Measurements from ENCODE around the gene NALCN.
"Not testable (repeated sequence)": the region's sequence is repeated elsewhere in the genome, so short reads cannot be mapped to it uniquely, and the experiment has no call there.

The NALCN gene

DNA sequence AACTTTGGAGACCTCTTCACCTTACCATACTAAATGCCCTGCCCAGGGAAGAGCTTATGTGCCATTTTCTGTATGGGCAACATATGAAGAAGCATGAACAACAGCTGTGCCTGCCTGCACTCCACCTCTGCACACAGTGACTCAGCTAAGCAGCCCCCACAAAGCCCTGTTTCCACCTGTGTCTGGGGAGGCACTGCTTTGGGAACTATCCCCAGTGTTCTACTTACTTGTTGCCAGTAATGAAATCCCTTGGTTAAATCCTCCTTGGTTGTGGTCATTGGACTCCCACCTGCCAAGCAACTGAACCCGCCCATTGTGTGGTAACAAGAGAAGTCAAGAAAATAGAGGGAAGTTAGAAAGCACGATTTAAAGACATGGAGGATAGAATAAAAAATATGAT is 84.6 kb downstream of the NALCN start:
- DNase-seq, result no peak

DNA sequence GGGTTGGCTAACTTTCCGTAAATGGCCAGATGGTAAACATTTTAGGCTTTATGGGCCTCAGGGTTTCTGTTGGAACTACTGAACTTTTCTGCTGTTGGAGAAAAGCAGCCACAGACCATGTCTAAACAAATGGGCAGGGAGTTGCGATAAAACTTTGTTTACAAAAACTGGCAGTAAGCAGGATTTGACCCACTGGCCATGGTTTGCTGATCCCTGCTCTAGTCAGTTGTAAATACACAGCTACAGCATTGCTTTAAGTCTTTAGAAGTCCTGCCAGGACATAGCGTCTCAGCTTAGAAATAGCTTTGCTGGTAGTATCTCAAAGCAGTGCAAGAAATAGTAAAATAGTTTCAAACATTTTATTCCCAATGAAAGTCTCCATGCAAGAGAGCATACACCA is 88.4 kb downstream of the NALCN start:
- no peak for DNase-seq

DNA sequence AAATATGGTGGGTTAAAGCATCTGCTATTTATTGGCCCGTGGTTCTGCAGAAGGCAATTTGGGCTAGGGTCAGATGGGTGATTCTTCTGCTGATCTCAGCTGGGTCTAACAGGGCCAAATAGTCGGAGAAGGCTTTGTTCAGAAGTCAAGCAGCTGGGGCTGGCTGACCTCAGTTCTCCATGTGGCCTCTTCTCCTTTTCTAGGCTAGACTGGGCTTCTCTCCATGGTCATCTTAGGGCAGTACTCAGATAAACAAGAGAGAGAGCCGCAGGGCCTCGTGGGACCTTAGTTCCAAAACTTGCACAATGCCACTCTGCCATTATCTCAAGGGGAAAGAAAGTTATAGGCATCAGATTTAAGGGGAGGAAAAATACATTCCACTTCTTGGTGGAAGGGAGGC is 89.6 kb downstream of the NALCN start:
- DNase-seq, result no peak

DNA sequence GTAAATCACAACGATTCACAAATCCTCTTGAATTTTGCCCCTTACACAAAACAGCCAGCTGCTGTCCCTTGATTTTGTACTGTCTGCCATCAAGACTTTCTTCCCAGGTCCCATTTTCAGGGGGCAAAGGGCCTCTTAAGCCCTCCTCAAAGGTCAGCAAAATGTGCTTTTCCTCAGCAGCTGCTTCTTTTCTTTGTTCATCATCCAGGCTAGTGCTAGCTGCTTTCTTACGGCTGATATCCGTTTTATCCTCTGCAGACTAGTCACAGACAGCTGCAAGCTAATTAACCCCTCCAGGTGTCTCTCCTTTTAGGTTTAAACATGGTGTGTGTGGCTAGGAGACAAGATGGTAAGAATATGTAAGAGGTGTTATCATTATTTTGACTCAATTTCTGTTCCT is 90.9 kb downstream of the NALCN start:
- peak; percentile 26 to 27 for DNase-seq

DNA sequence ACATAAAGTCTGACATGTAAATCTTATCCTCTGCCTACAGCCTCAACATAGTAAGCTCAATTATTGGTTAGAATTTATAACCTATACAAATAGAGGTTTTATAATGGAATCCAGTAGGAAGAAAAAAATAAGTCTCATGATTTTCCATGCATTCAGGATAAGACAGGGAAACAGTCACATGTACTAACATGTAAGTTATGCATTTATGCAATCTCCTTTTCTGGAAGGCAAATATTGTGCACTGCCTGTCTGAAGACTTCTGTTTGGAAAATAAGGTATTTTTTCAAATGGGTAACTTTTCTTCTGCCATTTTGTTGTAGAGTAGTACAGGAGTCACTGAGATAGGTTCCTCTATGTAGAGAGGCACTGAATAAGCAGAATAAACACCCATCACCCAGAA is 92.7 kb downstream of the NALCN start:
- no peak for DNase-seq

GRCh38 chr13:101317986-101318523 is 98.3 kb downstream of the NALCN start:
- DNase-seq, result no peak

DNA sequence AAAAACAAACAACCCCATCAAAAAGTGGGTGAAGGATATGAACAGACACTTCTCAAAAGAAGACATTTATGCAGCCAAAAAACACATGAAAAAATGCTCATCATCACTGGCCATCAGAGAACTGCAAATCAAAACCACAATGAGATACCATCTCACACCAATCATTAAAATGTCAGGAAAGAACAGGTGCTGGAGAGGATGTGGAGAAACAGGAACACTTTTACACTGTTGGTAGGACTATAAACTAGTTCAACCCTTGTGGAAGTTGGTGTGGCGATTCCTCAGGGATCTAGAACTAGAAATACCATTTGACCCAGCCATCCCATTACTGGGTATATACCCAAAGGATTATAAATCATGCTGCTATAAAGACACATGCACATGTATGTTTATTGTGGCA is 102.8 kb downstream of the NALCN start:
- not testable (repeated sequence) for DNase-seq

DNA sequence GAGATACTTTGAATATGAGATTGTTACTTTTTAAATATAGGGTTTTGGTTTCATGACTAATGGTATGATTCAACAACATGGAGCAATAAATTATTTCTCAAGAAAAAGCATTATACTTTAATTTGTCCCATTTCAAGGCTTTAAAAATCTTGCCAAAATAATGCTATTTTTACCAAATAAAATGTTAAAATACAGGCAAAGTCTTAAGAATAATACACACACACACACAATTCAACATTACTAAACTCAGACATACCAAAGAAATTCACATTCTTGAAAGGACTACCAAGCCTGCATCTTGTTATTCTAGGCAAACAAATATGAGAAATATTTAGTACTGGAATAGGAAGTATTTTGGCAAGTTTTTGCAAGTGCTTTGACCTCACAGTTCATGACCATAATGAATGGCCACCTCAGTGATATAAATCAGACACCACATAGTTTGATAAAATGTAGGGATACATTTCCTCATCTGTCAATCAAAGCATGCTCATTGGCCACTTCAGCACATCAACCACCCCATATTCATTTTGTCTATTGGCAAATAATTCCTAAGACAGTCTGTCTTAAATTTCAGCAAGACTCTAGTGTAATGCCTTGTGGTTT is 107.2 kb downstream of the NALCN start:
- no peak for DNase-seq

DNA sequence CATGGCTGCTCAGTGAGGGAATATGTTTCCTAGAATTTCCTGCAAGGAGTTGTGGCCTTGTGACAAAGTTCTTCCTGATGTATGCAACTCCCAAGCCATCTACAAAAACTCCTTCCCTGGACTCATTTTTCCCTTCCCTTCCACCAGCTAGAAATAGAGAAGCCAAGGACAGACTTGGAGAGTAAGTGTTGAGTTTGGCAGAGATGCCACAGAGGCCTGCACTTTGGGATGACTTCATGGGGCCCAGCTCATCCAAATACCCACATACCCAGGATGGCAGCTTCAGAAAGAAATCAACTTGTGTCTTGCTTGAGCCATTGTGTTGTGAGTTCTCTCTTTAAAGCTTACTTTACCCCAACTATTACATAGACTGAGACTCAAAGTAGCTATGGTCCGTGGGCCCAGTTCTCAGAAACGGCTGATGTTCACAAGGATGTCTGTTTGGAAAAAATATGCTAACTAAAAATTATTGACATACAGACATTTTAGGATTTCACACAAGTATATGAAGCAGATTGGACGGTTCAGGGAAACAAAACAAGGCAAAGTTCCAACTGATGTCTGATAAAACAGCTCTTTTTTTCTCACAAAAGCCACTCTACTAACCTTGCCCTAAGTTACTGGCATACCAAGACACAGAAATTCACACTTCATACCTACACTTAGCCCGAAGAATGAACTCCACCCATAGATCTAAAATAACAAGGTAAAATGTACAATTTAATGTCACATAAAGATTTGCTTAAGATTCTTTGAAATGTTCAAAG is 107.9 kb downstream of the NALCN start:
- no peak for DNase-seq

- no peak for DNase-seq
These were observed 109.1 kb downstream of the NALCN start for GRCh38 chr13:101307181-101307701.

DNA sequence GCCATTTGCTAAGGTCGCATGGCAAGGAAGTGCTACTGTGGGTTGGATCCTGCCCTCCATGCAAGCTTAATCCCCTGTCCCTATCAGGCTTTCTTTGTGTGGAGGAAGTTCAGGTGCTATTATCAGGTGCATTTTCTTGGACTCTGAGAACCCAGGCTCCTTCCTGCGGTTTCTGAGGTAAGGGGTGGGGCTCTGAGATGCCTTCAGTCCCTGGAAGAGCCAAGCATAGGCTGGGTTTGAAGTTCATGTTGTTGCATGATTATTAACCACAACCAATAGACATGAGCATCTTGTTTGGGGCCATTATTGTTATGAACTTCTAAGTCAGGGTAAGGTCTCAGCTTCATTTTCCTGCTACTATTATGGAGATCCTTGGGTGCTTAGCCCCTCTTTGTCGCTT is 109.5 kb downstream of the NALCN start:
- no peak for DNase-seq

DNA sequence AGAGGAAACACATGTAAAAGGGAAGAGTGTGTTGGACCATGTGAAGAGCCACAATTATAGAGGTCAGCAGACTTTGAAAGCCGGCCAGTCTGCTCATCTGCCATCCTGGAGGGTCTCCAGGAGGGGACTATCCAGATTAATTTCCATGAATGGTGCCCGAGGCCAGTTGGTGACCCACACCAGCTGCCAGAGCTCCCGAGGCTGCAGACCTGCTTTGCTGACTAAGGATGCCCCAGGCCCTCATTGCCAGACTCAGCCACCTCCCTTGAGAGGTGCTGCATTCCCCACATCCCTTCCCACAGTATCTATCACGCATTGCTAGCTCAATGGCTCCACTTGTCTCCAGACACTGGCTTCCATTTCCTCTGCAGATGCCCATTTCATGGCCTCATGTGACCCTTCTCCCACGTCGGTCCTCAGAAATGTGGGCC is 110.3 kb downstream of the NALCN start:
- DNase-seq, result no peak

- no peak for DNase-seq
These were observed 112.8 kb downstream of the NALCN start for GRCh38 chr13:101303521-101303920.

DNA sequence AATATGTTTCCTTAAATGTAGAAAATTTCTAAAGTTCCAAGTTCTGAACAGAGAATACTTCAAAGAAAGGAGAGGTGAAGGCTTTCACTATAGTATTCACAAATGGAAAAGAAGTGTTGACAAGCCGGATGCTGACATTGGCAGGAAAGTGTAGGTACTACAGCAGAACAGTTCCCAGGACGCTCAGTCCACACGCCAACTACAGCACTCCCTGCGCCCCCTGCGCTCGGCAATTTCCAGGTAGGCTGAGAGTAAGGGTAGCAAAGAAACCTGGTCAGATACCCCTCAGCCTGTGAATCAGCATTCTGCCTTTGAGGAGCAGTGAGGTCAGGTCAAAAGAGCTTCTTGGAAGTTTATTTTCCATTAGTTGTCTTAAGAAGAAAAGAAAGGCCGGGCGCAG is 115.3 kb downstream of the NALCN start:
- DNase-seq, result no peak

GRCh38 chr13:101300531-101300930 is 115.8 kb downstream of the NALCN start:
- no peak for DNase-seq

DNA sequence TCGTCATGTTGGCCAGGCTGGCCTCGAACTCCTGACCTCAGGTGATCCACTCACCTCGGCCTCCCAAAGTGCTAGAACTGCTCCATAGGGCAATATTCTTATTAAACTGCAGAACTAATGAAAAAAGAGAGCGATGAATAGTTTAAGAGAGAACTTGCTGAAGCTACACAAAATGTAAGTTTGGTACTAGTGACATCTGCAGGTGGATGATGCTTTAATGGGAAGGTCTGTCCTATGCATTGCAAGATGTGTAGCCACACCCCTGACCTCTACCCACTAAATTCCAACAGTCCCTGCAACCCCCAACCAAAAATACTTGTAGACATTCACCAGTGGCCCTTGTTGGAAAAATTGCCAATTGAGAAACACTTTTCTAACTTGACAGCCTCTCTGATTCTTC is 117.8 kb downstream of the NALCN start:
- no peak for DNase-seq

GRCh38 chr13:101297794-101298193 is 118.5 kb downstream of the NALCN start:
- DNase-seq, result no peak

- no peak for DNase-seq
These were observed 123.6 kb downstream of the NALCN start for GRCh38 chr13:101292711-101293110.

DNA sequence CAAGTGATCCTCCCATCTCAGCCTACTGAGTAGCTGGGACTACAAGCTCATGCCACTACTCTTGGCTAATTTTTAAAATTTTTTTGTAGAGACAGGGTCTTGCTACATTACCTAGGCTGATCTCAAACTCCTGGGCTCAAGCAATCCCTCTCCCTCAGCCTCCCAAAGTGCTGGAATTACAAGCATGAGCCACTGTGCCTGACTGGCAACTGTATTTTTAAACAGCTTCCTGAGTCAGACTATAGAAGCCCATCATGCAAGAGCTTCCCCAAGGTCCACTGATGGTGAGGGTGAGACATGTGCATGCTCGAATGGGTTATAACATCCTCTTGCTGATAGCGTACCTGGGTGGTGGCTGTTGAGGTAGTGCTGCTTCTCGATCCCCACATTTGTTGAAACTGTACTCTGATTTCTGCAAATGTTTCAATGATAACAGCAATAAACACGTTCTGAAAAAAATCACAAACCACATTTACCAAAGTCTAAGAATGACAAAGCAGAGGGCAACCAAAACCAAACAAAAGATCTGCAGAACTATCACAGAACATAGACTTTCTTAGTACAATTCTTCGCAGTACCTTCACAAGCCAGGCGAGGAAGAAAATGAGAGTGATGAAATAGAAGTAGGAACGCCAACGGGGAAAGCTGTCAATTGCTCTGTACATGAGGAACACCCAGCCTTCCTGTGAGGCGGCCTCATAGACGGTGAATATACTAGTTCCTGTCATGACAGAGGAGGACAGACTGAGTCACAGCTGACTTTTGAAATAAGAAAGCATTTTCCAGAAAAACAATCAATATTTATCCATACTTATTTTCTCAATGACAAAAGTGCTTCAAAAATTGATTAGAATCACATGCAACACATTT is 124.4 kb downstream of the NALCN start:
- no peak for DNase-seq

DNA sequence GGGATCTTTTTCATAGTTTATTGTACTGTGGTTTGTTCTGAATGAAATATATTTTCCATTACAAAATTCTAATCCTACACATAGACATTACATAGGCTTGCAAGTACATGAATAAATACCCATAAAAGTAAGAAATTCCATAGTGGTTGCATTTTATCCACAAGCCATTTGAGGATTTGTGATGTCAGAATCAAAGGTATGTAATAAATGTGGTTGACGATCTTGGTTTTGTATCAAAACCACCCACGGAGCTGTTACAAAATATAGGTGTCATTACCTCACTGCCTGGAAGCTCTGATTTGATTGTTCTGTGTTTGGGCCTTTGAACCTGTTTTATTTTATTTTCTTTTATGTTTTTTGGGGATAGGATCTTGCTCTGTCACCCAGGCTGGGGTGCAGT is 125.1 kb downstream of the NALCN start:
- DNase-seq, result no peak

DNA sequence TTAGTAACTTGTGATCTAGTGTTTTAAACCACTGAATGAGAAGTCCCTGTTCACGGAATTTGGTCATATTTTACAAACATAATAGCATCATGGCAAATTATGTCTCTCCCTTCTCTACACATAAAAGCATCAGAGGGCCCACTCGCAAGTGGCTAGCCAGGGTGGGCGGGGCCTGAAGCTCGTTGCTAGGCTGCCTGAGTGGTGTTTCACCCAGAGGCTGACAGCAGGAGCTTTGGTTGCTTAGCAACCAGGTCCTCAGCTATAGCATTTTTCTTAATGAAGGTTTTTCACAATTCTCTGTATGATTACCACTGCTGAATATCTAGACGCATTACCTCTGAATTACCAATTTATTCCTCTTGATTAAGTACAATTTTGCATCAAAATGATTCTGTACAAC is 126.5 kb downstream of the NALCN start:
- DNase-seq, result peak; percentile 37 to 64

GRCh38 chr13:101283782-101284181 is 132.5 kb downstream of the NALCN start:
- peak; percentile 15 to 53 for DNase-seq

GRCh38 chr13:101272886-101273285 is 143.4 kb downstream of the NALCN start:
- no peak for DNase-seq

All from SHP77 (cell line).